A549 (cell line): ENCODE data around the gene GATA6. TPM values are rescaled to one million over a fixed set of nuclear protein-coding genes. Genes with fewer than 3 reads are reported as not detected.
A peak's percentile ranks its signal among the peaks of the same experiment; 100 is the strongest.

Source experiments
- ATAC-seq, 2 experiments: fragments of 200-7000 bp in 1 of 2; fragments of >200 bp in 1 of 2; cut with Nextera tagmentation in 1 of 2; cut with Tn5 transposase in 1 of 2; 3 replicates each; pipeline versions ENCODE4 v1.8.0 to v1.9.1; 2018 to 2020; ENCODE audit warnings: mild to moderate bottlenecking in 1 of 2, moderate library complexity in 1 of 2
- CTCF ChIA-PET: fragments of 300-600 bp; sonication (Branson Sonifier 250); formaldehyde crosslinking; extraction: SDS; loops from one replicate; lab custom pipeline; 2021; ENCODE audit warnings: antibody characterized with exemption, inconsistent platforms; lab: Yijun Ruan, JAX
- POLR2A ChIA-PET: fragments of 350-600 bp; formaldehyde crosslinking; extraction: SDS; loops from one replicate; lab custom pipeline; 2021; ENCODE audit warnings: antibody characterized with exemption, inconsistent platforms; lab: Yijun Ruan, JAX
- DNase-seq, 2 experiments: peaks; one replicate each; pipeline versions ENCODE4 v3.0.0 to v3.0.0-alpha.2; 2011 to 2016; ENCODE audit warnings: low read depth in 1 of 2, low spot score in 1 of 2
- FAIRE-seq: peaks from 2 replicates; lab custom pipeline; 2011; peaks lifted over from hg19 to GRCh38; lab: Jason Lieb, UNC
- H3K27ac ChIP-seq, 2 experiments: fragments of >200 bp; sonication (Bioruptor Twin); formaldehyde crosslinking; 3 replicates each; pipeline ENCODE4 v1.5.1; 2016 to 2017
- H3K4me1 ChIP-seq: fragments of >200 bp; sonication (Bioruptor Twin); formaldehyde crosslinking; 3 replicates; pipeline ENCODE4 v1.6.1; 2016
- H3K4me2 ChIP-seq: fragments of >200 bp; sonication (Bioruptor Twin); formaldehyde crosslinking; 3 replicates; pipeline ENCODE4 v1.6.1; 2016
- H3K4me3 ChIP-seq: fragments of >200 bp; sonication (Bioruptor Twin); formaldehyde crosslinking; 3 replicates; pipeline ENCODE4 v1.5.1; 2016
- H3K9me3 ChIP-seq: fragments of >200 bp; sonication (Bioruptor Twin); formaldehyde crosslinking; 3 replicates; pipeline ENCODE4 v1.6.1; 2016
- CHD4 ChIP-seq: fragments of 200-600 bp; sonication (generic); IDR thresholded peaks from 2 replicates; pipeline ENCODE4 v1.6.1; 2016; ENCODE audit warnings: antibody characterized with exemption, mild to moderate bottlenecking, borderline replicate concordance
- E2F6 ChIP-seq: IDR thresholded peaks from 2 replicates; pipeline ENCODE4 v1.6.1; 2012; ENCODE audit warnings: low read depth, borderline replicate concordance
- EP300 ChIP-seq, 2 experiments: fragments of >200 bp; sonication (Bioruptor Twin); formaldehyde crosslinking; IDR thresholded peaks; 2 replicates in 1 of 2; 3 replicates in 1 of 2; pipeline ENCODE4 v1.6.1; 2016 to 2017
- ESRRA ChIP-seq: fragments of 150-350 bp; IDR thresholded peaks from 2 replicates; pipeline ENCODE4 v1.6.1; 2014; ENCODE audit warnings: mild to moderate bottlenecking, low read length, borderline replicate concordance
- FOXS1 ChIP-seq: fragments of 250-450 bp; sonication (Bioruptor Pico); IDR thresholded peaks from 2 replicates; pipeline ENCODE4 v1.5.0; 2020; ENCODE audit warnings: mild to moderate bottlenecking, moderate library complexity
- HOXA7 ChIP-seq: fragments of 250-450 bp; sonication (Bioruptor Pico); IDR thresholded peaks from 2 replicates; pipeline ENCODE4 v1.5.0; 2020; ENCODE audit warnings: mild to moderate bottlenecking, moderate library complexity
- HOXB5 ChIP-seq: fragments of 250-450 bp; sonication (Bioruptor Pico); IDR thresholded peaks from 2 replicates; pipeline ENCODE4 v1.5.0; 2020; ENCODE audit warnings: mild to moderate bottlenecking, moderate library complexity
- KDM1A ChIP-seq: fragments of 200-600 bp; sonication (generic); IDR thresholded peaks from 2 replicates; pipeline ENCODE4 v1.6.1; 2016; ENCODE audit warnings: low read depth, mild to moderate bottlenecking
- MAX ChIP-seq: IDR thresholded peaks from 2 replicates; pipeline ENCODE4 v1.6.1; 2012
- MAZ ChIP-seq: fragments of 150-350 bp; IDR thresholded peaks from 2 replicates; pipeline ENCODE4 v1.6.1; 2014; ENCODE audit warnings: antibody characterized with exemption, low read depth, low read length, borderline replicate concordance
- MYC ChIP-seq: IDR thresholded peaks from 2 replicates; pipeline ENCODE4 v1.6.1; 2012; ENCODE audit warnings: mild to moderate bottlenecking, inconsistent platforms, low read length, improper control_type of control experiment, borderline replicate concordance
- NPAS2 ChIP-seq: fragments of 250-450 bp; sonication (Bioruptor Pico); IDR thresholded peaks from 2 replicates; pipeline ENCODE4 v1.8.0; 2022; ENCODE audit warnings: mild to moderate bottlenecking, moderate library complexity, borderline replicate concordance
- PBX3 ChIP-seq: IDR thresholded peaks from 2 replicates; pipeline ENCODE4 v1.6.1; 2012
- POLR2A ChIP-seq: IDR thresholded peaks from 2 replicates; pipeline ENCODE4 v1.6.1; 2012; ENCODE audit warnings: mild to moderate bottlenecking, low read length
- REST ChIP-seq: fragments of 200-600 bp; sonication (generic); IDR thresholded peaks from 2 replicates; pipeline ENCODE4 v1.6.1; 2016; ENCODE audit warnings: antibody characterized with exemption, mild to moderate bottlenecking, moderate library complexity
- RFX5 ChIP-seq: fragments of 450-650 bp; IDR thresholded peaks from 2 replicates; pipeline ENCODE4 v1.7.1; 2014; ENCODE audit warnings: antibody characterized with exemption, mild to moderate bottlenecking, moderate library complexity
- TP53 ChIP-seq: fragments of 250-450 bp; sonication (Bioruptor Pico); IDR thresholded peaks from 2 replicates; pipeline ENCODE4 v1.5.0; 2021; ENCODE audit warnings: mild to moderate bottlenecking, moderate library complexity
- USF2 ChIP-seq: fragments of 450-650 bp; IDR thresholded peaks from 2 replicates; pipeline ENCODE4 v1.6.1; 2014; ENCODE audit warnings: antibody characterized with exemption
- ZC3H11A ChIP-seq: fragments of 450-650 bp; IDR thresholded peaks from 2 replicates; pipeline ENCODE4 v1.6.1; 2014; ENCODE audit warnings: antibody characterized with exemption, mild to moderate bottlenecking
- WGBS: methylation state at CpG from one replicate; pipeline ENCODE4 v1.1.6; 2017; ENCODE audit errors: missing lambda C conversion rate; 5-methylcytosine and 5-hydroxymethylcytosine counted together
- polyA plus RNA-seq, 4 experiments: library from polyadenylated mRNA; depleted of rRNA in 3 of 4; stranded (reverse); fragments of >200 nt; fragmentation: RNase III in 1 of 4; extraction: RNeasy Plus Mini Kit Qiagen cat#74134 plus additional on column Dnase treatment in 1 of 4; gene quantifications; 2 replicates in 3 of 4; 3 replicates in 1 of 4; pipeline ENCODE4 v1.2.3, GENCODE V29; 2011 to 2017
- TF ChIP-seq, protein P1 (sequence below): fragments of >200 bp; sonication (Bioruptor Twin); formaldehyde crosslinking; IDR thresholded peaks from 3 replicates; pipeline ENCODE4 v1.5.1; 2016

GATA6 gene
- polyA plus RNA-seq, 2 of the 4 experiments (the other 2 are of a cell fraction) = 1.2 to 1.3 TPM

GRCh38 chr18:22169011-22169888 lies at the start of gene GATA6 (continued):
- TF ChIP-seq REST (no peak), ESRRA (no peak), HOXA7 (CRISPR knock-in tag) (no peak), USF2 (no peak), HOXB5 (CRISPR knock-in tag) (no peak), EP300 (IDR thresholded peaks at IDR 0.05) (no peak)
- TF ChIP-seq, protein P1, sequence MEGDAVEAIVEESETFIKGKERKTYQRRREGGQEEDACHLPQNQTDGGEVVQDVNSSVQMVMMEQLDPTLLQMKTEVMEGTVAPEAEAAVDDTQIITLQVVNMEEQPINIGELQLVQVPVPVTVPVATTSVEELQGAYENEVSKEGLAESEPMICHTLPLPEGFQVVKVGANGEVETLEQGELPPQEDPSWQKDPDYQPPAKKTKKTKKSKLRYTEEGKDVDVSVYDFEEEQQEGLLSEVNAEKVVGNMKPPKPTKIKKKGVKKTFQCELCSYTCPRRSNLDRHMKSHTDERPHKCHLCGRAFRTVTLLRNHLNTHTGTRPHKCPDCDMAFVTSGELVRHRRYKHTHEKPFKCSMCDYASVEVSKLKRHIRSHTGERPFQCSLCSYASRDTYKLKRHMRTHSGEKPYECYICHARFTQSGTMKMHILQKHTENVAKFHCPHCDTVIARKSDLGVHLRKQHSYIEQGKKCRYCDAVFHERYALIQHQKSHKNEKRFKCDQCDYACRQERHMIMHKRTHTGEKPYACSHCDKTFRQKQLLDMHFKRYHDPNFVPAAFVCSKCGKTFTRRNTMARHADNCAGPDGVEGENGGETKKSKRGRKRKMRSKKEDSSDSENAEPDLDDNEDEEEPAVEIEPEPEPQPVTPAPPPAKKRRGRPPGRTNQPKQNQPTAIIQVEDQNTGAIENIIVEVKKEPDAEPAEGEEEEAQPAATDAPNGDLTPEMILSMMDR = peak; percentile 38

- ChIA-PET POLR2A (no interaction called here), CTCF (no interaction called here)
- H3K4me3 ChIP-seq = no peak overlapping the region
- TF ChIP-seq EP300 (IDR thresholded peaks at IDR 0.05) (no peak), TP53 (CRISPR knock-in tag) (no peak), RFX5 (no peak), FOXS1 (CRISPR knock-in tag) (no peak), MYC (no peak), POLR2A (no peak), ZC3H11A (no peak), MAZ (no peak), KDM1A (no peak), E2F6 (no peak), PBX3 (no peak), NPAS2 (CRISPR knock-in tag) (no peak), CHD4 (no peak), MAX (no peak)
- no peak for DNase-seq
- 83% methylated on average over 1 of the region's 1 CpG for WGBS
- H3K27ac ChIP-seq = no peak overlapping the region
- FAIRE-seq = no peak
- no peaks in the 10 kb centered on the region for H3K9me3 ChIP-seq
- H3K4me1 ChIP-seq = no peaks in the 10 kb centered on the region
- no peak for ATAC-seq
- no peak overlapping the region for H3K4me2 ChIP-seq
These were observed 44.4 kb upstream of the GATA6 start for GRCh38 chr18:22124970-22125369.
